ENCODE measurements around the gene KIAA1586. TPM values are rescaled to one million over a fixed set of nuclear protein-coding genes. Genes with fewer than 3 reads are reported as not detected.

The KIAA1586 gene
- total RNA-seq, 1 donor from 2014 or later: 7.5 TPM

- TF ChIP-seq CTCF (conservative IDR thresholded peaks at IDR 0.05; ENCODE audit: low read depth, low read length): no peak
- no peak overlapping the region for H3K4me3 ChIP-seq (ENCODE audit: low read depth, low read length)
- DNase-seq (ENCODE audit: low read depth): no peak
These were observed 27.9 kb downstream of the KIAA1586 start for GRCh38 chr6:57074383-57074782.

GRCh38 chr6:57075092-57075491, 28.6 kb downstream of the KIAA1586 start:
- no peak for TF ChIP-seq CTCF (conservative IDR thresholded peaks at IDR 0.05; ENCODE audit: low read depth, low read length)
- no peak for DNase-seq (ENCODE audit: low read depth)

GRCh38 chr6:57078531-57079207, 32.2 kb downstream of the KIAA1586 start:
- TF ChIP-seq CTCF (conservative IDR thresholded peaks at IDR 0.05; ENCODE audit: low read depth, low read length): no peak
- no peak overlapping the region for H3K4me3 ChIP-seq (ENCODE audit: low read depth, low read length)
- DNase-seq (ENCODE audit: low read depth): no peak

More at GRCh38 chr6:57075092-57075491, 28.6 kb downstream of the KIAA1586 start:
- H3K4me3 ChIP-seq (ENCODE audit: low read depth, low read length): no peak overlapping the region

DNA sequence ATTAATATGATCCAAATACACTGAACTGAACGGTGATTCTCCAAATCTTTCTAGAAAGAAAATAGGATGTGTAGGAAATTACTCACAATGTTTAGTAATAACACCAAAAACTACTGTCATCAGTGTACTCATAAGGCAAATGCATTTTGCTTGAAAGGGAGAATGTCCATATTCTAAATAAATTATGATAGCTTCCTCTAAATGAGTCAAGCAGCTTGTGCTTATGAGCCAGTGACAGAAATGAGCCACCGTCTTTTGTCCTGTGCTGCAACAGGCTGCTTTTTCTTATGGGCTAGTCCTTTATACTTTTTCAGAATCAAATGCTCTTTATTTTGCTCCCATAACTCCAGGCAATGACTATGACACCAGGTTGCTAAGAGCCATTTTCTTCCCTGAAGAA, 39.0 kb downstream of the KIAA1586 start:
- TF ChIP-seq CTCF (conservative IDR thresholded peaks at IDR 0.05; ENCODE audit: low read depth, low read length): no peak
- H3K4me3 ChIP-seq (ENCODE audit: low read depth, low read length): no peak overlapping the region
- DNase-seq (ENCODE audit: low read depth): no peak

DNA sequence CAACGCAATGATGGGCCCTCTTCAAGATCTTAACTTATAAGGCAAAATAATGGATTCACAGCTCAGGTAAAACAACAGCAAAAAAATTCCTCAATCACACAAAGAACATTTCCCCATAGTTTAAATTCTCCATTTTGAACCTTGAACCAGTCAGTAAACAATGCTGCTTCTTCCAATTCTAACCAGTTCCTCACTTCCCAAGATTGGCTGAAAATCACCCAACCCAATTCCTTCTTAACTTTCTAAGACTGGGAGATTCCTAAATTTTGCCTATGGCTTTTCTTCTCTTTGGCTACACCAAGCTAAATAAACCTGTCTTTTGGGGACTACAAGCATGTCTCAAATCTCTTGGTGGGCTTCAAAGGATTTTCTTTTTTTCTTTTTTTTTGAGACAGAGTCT, 40.4 kb downstream of the KIAA1586 start:
- no peak for TF ChIP-seq CTCF (conservative IDR thresholded peaks at IDR 0.05; ENCODE audit: low read depth, low read length)
- H3K4me3 ChIP-seq (ENCODE audit: low read depth, low read length): no peak overlapping the region
- DNase-seq (ENCODE audit: low read depth): no peak

- no peak for TF ChIP-seq CTCF (conservative IDR thresholded peaks at IDR 0.05; ENCODE audit: low read depth, low read length)
- no peak overlapping the region for H3K4me3 ChIP-seq (ENCODE audit: low read depth, low read length)
These were observed 41.4 kb downstream of the KIAA1586 start for GRCh38 chr6:57087916-57088315.

DNA sequence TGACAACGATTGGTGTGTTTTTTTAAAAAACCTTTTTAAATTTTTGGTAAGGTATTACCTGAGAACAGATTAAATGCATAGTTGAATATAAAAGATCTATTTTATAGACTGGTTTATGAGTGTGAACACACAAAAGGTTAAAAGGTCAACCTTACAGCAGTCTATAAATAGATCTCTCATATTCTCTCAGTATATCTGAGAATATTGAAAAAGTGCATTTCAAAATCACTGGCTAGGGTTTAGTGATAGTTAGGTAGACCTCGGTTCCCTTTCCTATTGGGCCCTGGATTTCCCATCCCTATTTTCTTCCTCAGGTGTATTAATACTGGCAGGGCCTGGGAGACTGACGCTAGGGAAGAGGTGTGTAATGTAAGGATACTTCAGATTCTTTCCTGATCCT, 42.8 kb downstream of the KIAA1586 start:
- no peak for DNase-seq (ENCODE audit: low read depth)
- H3K4me3 ChIP-seq (ENCODE audit: low read depth, low read length): peak overlapping the region; percentile 65
- no peak for TF ChIP-seq CTCF (conservative IDR thresholded peaks at IDR 0.05; ENCODE audit: low read depth, low read length)

More at GRCh38 chr6:57087916-57088315, 41.4 kb downstream of the KIAA1586 start:
- no peak for DNase-seq (ENCODE audit: low read depth)
